HS-5 (cell line): ENCODE measurements around the gene TMEM135.
"Not testable (repeated sequence)": the region's sequence is repeated elsewhere in the genome, so short reads cannot be mapped to it uniquely, and the experiment has no call there.

Experiments used
- DNase-seq: peaks from one replicate; pipeline ENCODE4 v3.0.0-alpha.2; 2012; ENCODE audit warnings: low read depth

The TMEM135 gene

DNA sequence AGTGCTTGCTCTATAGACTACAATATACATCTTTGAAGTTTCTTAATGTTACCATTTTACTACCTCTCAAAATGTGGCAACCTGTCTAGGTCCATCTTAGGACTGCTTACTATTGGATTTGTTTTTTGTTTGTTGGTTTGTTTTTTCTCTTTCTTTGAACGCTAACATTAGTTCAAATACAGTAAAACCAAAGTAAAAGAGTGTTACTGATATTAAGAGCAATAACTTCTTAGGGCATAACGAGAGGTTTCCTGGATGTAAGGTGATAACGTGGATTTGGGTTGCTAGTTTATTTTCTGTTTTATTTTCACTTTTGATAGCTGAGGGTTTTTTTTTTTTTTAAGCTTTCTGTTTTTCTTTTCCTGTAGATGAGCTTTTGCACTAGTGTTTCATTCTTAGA, 43.6 kb downstream of the TMEM135 start:
- no peak for DNase-seq

DNA sequence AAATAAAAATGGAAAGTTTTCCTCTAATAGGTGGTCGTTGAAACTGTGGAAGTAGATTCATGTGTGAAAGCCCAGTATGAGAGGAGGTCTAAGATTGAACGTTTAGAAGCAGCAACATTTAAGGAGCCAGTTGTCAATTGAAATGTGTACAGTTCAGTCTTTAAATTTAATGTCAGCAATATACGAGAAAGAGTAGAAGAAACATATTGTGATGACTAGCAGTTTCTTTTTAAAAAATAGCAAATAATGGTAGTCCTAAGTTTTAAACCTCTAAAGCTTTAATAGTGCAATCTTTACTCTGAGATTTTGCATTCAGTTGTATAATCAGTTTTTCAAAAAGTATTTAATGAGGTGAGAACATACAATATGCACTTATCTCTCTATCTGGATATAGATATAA, 44.9 kb downstream of the TMEM135 start:
- DNase-seq, result no peak

DNA sequence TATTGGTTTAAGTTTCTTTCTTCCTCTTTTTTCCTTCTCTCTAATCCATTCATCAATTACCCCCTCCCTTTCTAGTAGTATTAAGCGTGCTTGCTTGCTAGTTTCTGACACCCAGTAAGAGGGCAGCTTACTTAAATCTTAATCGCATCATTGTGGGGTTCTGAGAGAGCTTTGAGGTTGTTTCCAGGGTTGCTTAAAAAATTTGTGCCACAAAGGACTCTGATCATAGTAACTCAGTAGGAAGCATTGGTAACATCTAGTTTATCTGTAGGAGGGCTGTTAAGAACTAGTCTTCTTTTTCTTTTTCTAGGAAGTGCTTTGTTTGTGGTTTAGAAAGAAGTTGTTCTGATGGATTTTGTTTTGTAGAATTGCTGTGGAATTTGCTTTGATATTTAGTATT, 45.3 kb downstream of the TMEM135 start:
- no peak for DNase-seq

DNA sequence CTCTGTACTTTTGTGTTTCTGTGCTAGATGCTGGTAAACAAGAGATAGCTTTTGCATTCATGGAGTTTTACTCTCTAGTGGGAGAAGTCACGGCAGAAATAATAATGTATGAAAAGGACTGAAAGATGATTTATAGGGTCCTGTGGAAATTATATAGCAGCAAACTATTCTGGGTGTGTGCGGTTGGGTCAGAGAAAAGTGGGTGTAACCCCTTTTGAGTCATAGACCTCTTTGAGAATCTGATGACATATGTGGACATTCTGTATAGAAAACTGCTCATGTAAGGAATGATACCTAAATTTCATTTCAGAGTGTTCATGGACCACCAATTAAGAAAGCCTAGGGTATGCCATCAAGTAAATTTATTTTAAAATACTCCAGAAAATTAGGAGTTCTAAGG, 54.4 kb downstream of the TMEM135 start:
- DNase-seq, result no peak

DNA sequence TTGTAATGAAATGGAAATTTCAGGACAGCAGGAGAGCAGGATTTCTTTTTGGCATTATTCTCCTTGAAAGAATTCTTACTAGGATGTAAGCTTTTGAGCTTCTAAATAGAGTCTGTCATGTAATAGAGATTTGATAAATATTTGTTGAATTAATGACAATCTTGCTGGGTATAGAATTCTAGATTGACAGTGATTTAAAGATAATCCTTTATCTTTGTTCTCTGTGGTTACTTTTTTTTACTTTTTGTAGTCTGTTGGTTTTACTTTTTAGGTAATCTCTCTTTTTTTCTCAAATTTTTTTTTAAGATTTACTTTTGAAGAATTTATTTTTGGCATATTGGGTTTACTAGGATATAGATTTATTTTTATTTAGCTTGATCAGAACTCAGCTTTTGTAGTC, 54.8 kb downstream of the TMEM135 start:
- DNase-seq, result no peak

DNA sequence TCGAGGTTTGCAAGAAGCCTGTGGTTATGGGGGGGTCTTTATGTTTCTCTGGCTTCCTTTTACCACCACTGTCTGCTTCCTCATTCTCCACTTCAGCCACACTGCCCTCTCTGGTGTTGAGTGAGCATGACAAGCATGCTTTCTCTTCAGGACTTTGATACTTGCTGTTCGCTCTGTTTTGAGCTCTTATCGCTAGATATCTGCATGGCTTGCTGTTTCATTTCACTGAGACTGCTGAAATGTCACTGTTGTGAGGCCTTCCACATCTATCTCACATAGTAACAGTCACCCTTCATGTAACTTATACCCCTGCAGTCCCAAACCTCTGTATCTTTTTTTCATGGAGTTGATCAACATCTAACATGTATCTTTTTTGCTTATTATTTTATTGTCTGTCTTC, 59.8 kb downstream of the TMEM135 start:
- DNase-seq, result no peak

DNA sequence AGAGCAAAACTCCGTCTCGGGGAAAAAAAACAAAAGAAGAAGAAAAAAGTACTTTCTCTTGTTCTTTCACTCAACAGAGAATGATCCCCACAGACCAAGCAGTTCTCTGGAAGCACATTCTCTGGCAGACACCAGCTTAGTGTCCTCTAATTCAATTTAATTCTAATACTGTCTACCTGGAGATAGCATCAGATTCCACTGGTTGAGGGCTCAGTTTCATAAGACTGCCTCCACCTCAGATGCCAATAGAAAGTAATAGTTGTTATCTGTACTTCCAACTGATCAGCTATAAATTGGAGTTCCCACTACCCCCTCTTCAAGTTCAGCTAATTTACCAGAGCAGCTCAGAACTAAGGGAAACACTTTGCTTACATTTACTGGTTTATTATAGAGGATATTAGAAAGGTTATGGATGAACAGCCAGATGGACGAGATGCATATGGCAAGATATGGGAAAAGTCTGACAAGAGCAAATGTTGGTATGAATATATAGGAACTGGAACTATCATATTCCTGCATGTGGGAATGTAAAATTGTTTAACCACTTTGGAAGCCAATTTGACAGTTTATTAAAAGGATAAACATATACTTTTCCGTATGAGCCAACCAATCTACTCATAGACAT, 64.3 kb downstream of the TMEM135 start:
- DNase-seq, result no peak

DNA sequence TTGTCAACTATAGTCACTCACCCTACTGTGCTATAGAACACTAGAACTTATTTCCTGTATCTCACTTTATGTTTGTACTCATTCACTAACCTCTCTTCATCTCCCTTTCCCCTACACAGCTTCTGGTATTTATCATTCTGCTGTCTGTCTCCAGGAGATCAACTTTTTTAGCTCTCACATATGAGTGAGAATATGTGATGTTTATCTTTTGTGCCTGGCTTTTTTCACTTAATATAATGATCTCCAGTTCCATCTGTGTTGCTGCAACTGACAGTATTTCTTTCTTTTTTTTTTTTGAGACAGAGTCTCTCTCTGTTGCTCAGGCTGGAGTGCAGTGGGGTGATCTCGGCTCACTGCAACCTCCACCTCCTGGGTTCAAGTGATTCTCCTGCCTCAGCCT, 68.1 kb downstream of the TMEM135 start:
- DNase-seq, result not testable (repeated sequence)

DNA sequence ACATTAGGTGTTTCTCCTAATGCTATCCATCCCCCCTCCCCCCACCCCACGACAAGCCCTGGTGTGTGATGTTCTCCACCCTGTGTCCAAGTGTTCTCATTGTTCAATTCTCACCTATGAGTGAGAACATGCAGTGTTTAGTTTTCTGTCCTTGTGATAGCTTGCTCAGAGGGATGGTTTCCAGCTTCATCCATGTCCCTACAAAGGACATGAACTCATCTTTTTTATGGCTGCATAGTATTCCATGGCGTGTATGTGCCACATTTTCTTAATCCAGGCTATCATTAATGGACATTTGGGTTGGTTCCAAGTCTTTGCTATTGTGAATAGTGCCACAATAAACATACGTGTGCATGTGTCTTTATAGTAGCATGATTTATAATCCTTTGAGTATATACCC, 69.6 kb downstream of the TMEM135 start:
- DNase-seq, result not testable (repeated sequence)

DNA sequence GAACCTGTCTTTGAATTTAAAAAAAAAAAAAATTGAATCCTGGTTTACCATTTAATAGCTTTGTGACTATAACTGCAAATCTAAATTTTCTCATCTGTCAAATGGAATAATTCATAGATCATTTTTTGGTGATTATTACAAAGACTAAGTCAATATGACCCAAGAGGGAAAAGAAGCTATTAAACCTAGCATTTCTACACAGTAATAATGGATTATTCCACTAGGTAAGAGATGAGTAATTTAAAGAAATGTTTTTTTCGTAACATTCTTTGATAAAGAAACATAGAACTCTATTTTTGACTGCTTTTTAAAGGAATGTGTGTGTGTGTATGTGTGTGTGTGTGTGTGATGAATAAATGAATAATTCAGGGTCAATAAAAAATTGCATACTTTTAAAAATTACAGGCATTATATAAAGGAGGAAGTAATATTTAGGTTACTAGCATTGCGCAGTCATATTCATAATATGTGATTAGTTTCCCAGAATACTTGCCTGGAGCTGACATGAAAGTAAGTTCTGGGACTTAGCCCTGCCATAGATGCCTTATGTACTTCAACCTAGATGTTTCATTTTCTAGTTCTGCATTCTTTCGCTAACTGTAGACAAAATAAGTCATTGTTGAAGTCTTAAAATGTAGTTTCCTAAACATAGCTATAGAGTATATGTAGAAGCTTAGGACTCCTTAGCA, 72.9 kb downstream of the TMEM135 start:
- no peak for DNase-seq

DNA sequence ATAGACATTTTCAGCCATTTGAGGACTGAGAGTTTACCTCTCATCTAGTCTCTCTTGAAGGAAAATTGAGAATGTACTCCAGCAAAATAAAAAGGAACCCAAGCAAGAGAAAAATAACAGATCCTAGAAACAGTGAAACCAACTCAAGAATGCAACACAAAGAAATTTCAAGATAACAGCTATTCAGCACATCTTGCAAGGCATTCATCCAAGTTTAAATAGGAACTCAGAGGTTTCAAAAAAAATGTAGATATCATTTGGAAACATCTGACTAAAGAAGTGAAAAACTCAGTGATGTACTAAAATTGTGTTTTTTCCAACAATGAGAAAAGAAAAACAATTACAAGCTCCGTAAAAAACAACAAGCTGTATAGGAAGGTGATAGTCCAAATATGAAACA, 76.4 kb downstream of the TMEM135 start:
- DNase-seq, result no peak

DNA sequence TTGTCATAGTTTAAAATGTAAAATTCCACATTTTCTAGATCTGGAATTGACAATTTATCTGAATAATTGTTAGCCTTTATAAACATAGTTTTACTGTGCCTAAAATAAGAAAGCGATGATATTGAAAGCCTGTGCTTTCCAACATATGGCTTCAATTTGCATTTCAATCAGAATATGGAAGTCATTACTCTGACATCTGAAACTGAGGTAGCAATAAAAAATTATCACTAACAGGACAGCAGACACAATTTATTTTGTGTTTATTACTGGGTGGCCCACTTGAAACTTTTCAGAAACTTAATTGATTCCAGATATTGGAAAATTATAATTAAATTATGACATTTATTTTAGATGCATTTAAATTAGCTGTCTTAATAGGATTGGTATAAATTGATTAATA, 78.5 kb downstream of the TMEM135 start:
- DNase-seq, result no peak

DNA sequence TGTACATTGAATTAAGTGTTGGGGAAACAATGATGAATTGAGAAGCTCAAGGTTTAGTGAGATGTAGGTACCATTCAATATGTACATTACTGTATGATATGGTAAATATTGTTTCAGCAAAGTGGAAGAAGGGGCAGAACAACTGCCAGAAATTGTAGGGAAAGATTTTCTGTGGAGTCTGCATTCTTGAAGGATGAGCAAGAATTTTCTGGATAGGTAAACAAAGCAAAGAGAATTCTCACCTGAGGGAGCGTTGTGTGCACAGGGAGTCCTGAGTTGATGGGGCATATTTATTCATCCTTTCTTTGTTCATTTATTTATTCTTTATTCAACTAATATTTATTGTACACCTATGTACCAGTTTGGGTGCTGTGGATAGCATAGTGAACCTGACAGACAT, 83.2 kb downstream of the TMEM135 start:
- no peak for DNase-seq

DNA sequence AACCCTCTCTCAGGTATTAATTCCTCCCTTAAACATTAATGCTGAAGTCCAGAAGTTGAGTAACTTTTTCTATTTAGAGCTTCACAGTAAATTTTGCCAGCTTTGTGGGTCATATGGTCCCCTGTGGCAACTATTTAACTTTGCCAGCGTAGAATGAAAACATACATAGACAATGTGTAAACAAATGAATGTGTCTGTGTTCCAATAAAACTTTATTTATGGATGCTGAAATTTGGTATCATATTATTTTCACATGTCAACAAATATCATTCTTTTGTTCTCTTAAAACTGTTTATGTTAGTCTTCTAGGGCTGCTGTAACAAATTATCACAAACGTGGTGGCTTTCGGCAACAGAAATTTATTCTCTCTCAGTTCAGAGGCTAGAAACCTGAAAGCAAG, 85.1 kb downstream of the TMEM135 start:
- no peak for DNase-seq

DNA sequence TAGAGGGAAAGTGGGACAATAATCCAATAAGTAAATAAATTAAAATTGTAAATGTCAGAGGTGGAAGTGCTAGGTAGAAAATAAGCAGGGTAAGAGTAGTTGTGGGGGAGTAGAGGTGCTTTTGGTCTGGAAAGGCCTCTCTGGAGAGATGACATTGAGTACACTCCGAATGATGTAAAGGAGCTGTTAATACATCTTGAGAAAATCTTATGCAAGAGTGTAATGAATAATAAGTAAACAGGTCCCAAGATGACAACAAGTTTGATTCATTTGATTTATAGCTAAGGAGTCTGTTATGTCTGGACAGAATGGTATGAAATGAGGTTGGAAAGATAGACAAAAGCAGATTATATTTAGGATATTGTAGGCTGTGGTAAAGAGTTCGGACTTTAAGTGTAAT, 87.5 kb downstream of the TMEM135 start:
- no peak for DNase-seq

DNA sequence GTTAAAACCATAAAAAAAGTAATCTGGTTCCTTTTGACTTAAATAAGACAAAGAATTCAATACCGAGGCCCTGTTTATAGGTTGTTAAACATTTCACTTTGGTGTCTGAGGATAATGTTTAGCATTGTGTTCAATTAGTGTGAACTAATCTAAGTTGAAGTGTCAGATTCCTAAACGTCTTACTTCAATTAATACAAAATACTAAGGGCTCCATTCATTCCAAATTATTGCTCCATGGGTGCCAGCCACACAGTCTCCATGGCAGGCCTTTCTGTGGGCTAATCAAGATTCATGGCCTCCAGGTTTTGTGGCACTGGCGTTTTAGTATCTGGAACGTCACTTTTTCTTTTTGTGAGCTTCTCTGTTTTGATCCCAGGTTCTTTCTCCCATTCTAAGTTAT, 89.4 kb downstream of the TMEM135 start:
- DNase-seq, result no peak

DNA sequence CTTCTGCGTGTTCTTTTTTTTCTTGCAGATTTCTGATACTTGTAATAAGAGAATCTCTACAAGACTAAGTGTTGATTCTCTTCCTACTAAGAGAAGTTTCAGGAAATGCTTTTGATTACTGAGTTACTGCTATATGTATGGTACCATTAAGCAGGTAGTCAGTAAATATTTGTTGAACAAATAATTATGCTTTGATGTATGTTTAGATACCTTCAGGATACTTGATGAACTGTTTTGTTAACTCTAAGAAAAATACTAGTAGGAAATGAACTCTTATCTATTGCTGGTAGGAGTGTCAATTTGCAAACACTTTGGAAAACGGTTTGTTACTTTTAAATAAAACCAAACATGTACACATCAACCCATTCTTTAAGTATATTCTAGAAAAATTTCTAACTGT, 90.6 kb downstream of the TMEM135 start:
- no peak for DNase-seq

DNA sequence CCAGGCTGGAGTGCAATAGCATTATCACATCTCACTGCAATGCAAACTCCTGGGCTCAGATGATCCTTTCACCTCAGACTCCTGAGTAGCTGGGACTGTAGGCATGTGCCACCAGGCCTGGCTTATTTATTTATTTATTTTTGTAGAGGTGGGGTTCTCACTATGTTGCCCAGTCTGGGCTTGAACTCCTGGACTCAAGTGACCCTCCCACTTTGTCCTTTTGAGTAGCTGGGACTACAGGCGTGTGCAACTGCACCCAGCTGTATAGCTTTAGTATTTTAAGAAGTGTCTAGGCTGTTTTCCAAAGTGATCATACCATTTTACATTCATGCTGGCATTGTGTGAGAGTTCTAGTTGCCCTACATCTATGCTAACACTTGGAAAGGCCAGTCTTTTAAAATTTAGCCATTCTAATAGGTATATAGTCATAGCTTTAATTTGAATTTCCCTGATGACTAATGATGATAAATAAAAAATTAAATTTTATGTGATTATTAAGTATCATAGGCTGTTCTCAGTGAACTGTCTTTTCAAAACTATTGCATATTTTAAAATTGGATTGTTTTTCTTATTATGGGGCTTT, 96.9 kb downstream of the TMEM135 start:
- no peak for DNase-seq

DNA sequence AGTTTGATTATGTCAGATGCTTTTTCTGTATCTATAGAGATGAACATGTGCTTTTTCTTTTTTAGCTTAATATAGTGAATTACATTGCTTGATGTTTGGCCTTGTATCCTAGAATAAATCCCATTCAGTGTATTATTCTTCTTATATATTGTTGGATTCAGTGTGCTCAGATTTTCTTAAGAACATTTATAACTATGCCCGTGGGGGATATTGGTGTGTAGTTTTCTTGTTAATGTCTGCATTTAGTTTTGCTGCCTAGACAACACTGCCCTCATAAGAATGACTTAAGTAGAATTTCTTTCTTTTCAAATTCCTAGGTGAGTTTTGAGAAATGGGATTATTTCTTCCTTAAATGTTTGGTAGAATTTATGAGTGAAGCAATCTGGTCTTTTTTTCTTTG, 98.5 kb downstream of the TMEM135 start:
- DNase-seq, result no peak

DNA sequence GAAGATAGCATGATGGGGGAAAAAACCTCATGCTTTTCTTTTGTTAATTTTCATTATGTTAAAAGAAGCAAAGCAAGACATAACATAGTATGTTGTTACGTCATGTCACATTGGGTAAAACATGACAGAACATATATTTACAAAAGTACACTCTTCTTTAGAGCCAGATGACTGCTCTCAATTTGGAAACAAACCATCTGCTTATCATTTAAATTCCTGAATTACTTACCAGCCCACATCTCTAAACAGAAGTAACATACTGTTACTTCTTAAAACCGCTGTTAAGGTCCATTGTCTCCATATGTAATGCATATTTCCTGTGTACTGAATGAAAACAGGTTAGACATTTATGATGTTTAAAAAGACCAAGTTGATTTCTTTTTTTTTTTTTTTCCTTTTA, 100.0 kb downstream of the TMEM135 start:
- peak; percentile 33 for DNase-seq

DNA sequence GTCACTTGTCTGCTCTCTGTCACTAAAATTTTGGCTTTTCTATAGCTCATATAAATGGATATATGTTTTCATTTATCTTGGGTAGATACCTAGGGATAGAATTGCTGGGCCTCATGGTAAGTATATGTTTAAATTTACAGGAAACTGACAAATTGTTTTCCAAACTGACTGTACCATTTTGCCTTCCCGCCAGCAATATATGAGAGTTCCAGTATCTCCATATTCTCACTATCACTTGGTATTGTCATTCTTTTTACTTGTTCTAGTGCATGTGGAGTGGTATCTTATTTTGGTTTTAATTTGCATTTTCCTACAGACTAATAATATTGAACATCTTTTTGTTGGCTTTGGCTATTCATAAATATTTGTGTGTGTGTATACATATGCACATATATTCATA, 101.7 kb downstream of the TMEM135 start:
- no peak for DNase-seq

DNA sequence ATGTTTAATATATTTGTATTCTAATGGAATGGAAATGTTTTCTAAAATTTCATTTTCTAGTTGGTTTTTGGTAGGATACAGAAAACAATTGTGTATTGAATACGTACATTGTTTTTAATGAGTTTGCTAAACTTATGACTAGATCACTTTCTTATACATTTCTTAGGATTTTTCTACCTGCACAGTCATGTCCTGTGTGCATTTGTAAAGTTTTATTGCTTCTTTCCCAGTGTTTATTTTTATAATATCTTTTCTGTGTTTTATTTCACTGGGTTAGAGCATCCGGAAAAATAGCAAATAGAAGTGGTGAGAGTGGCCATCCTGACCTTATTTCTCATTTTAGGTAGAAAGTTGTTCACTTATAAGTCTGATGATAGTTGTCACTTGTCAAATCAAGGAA, 103.6 kb downstream of the TMEM135 start:
- no peak for DNase-seq

DNA sequence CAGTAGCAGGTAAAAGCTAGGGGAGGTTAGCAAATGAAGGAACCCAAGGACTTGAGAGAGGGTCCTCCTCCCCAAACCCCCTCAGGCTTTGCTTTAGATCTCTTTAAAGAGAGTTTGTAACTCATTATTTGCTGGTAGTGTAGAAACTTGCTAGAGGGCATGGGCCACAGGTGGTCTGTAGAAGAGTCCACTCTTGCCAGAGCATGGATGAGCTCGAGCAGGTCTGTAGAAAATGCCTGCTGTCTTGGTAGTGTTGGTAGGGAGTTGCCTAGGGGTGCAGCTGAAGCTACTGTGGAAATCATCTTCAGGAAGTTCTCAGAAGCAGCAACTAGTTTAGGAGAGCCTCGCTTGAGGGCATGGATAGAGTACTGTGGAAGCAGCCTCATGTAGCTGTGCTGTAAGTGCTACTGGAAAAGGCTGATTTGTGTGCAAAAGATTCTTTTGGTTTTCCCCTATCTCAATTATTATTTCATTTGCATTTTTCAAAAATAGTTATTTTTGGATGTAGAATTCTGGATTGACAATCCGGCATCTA, 104.3 kb downstream of the TMEM135 start:
- no peak for DNase-seq

DNA sequence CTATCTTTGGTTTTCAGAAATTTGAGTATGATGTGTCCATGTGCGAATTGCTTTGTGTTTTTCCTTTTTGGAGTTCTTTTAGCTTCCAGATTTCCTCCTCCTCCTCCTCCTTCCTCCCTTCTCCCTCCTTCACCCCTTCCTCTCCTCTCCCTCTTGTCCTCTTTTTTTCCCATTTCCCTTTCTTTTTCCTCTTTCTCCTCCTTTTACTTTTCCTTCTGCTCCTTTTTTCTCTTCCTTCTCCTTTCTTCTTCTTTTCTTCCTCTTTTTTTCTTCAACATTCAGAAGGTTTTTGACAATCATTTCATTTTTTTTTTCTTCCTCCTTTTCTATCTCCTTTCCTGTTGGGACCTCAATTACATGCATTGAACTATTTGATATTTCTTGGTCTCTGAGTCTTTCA, 104.9 kb downstream of the TMEM135 start:
- DNase-seq, result no peak
